SK-N-SH (cell line): ENCODE data around the gene ARPC2. TPM values are rescaled to one million over a fixed set of nuclear protein-coding genes. Genes with fewer than 3 reads are reported as not detected.

ENCODE experiments used
- polyA plus RNA-seq, 3 experiments: library from polyadenylated mRNA; depleted of rRNA; stranded (reverse); fragments of >200 nt; gene quantifications; 2 replicates each; pipeline ENCODE4 v1.2.3, GENCODE V29; 2012

ARPC2 gene
- polyA plus RNA-seq, 1 of the 3 experiments (the other 2 are of a cell fraction), result 319 TPM

Other genes with a start within 250 kb of the ARPC2 start
- 10.5 and 12.1 TPM in 2 replicates for gene TNS1, start 214.2 kb upstream of the ARPC2 start, polyA plus RNA-seq (2012; rRNA removed)
- not detected in 2 replicates for gene RUFY4, start 147.9 kb upstream of the ARPC2 start, polyA plus RNA-seq (2012; rRNA removed)
- gene CXCR2, start 91.2 kb upstream of the ARPC2 start, polyA plus RNA-seq (2012; rRNA removed), result not detected in 2 replicates
- gene CXCR1, start 50.2 kb upstream of the ARPC2 start, polyA plus RNA-seq (2012; rRNA removed), result not detected in 2 replicates
- gene GPBAR1, start 43.8 kb downstream of the ARPC2 start, polyA plus RNA-seq (2012; rRNA removed), result 0.08 and 0.13 TPM in 2 replicates
- gene AAMP, start 52.9 kb downstream of the ARPC2 start, polyA plus RNA-seq (2012; rRNA removed), result 223 and 276 TPM in 2 replicates
- gene PNKD, start 53.3 kb downstream of the ARPC2 start, polyA plus RNA-seq (2012; rRNA removed), result 92.2 and 101 TPM in 2 replicates
- gene TMBIM1, start 75.3 kb downstream of the ARPC2 start, polyA plus RNA-seq (2012; rRNA removed), result 7.3 and 7.8 TPM in 2 replicates
- 0.18 and 0.26 TPM in 2 replicates for gene CATIP, start 139.7 kb downstream of the ARPC2 start, polyA plus RNA-seq (2012; rRNA removed)
- gene SLC11A1, start 165.1 kb downstream of the ARPC2 start, polyA plus RNA-seq (2012; rRNA removed), result 0.26 and 0.31 TPM in 2 replicates
- gene CTDSP1, start 182.7 kb downstream of the ARPC2 start, polyA plus RNA-seq (2012; rRNA removed), result 78.5 and 88.0 TPM in 2 replicates
- under 0.01 and 0.02 TPM in 2 replicates for gene VIL1, start 201.9 kb downstream of the ARPC2 start, polyA plus RNA-seq (2012; rRNA removed)